DND-41 (cell line): ENCODE results near the gene TMEM8B.

Experiments used
- EZH2 ChIP-seq: IDR thresholded peaks from 3 replicates; pipeline ENCODE4 v1.6.1; 2012; ENCODE audit warnings: borderline replicate concordance, low read depth, mild to moderate bottlenecking, moderate library complexity, low read length, inconsistent platforms; ENCODE audit not compliant: severe bottlenecking
- TF ChIP-seq, protein P1 (sequence below): IDR thresholded peaks from 2 replicates; pipeline ENCODE4 v1.5.1; 2012; ENCODE audit warnings: borderline replicate concordance, low read length, moderate library complexity, mild to moderate bottlenecking; ENCODE audit not compliant: poor library complexity, severe bottlenecking; ENCODE audit errors: extremely low read depth

DNA sequence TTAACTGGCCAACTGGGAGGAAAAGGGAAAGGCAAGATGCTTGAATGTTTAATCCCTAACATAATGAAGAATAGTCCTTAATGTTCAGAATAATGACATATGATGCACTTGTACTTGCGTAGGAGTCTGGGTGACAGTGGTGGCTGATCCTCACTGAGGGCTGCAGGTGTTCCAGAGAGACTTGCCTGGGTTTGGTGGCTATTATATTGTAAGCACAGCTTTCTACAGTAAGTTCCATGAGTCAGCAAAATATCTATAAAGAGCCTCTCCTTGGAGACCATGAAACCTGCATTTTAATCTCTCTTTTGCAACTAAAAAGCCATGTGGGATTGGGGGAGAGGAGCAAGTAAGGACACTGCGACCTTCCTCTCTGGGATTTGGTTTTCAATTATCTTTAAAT lies 39.5 kb upstream of the TMEM8B start:
- TF ChIP-seq EZH2 = no peak
- TF ChIP-seq, protein P1, sequence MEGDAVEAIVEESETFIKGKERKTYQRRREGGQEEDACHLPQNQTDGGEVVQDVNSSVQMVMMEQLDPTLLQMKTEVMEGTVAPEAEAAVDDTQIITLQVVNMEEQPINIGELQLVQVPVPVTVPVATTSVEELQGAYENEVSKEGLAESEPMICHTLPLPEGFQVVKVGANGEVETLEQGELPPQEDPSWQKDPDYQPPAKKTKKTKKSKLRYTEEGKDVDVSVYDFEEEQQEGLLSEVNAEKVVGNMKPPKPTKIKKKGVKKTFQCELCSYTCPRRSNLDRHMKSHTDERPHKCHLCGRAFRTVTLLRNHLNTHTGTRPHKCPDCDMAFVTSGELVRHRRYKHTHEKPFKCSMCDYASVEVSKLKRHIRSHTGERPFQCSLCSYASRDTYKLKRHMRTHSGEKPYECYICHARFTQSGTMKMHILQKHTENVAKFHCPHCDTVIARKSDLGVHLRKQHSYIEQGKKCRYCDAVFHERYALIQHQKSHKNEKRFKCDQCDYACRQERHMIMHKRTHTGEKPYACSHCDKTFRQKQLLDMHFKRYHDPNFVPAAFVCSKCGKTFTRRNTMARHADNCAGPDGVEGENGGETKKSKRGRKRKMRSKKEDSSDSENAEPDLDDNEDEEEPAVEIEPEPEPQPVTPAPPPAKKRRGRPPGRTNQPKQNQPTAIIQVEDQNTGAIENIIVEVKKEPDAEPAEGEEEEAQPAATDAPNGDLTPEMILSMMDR = no peak
